Stomach (tissue), 9 donors: ENCODE data around the gene SNRNP40. TPM values are rescaled to one million over a fixed set of nuclear protein-coding genes. Genes with fewer than 3 reads are reported as not detected.
"Not testable (repeated sequence)": the region's sequence is repeated elsewhere in the genome, so short reads cannot be mapped to it uniquely, and the experiment has no call there.

Source experiments
- DNase-seq, 2 donors: peaks; one replicate each; pipeline versions ENCODE4 v3.0.0 to v3.0.0-alpha.2; 2013 to 2019
- H3K27ac ChIP-seq, 5 donors: fragments of 200-600 bp in 4 of 5; sonication (generic) in 4 of 5; one replicate each; pipeline ENCODE4 v1.5.1; 2013 to 2019; ENCODE audit warnings: mild to moderate bottlenecking in 1 of 5, moderate library complexity in 1 of 5
- H3K27me3 ChIP-seq, 3 donors: fragments of 200-600 bp; sonication (generic); one replicate each; pipeline ENCODE4 v1.5.1; 2017 to 2019; ENCODE audit warnings: mixed run types in 1 of 3
- H3K36me3 ChIP-seq, 4 donors: fragments of 200-600 bp; sonication (generic); 1 replicate in 3 of 4; 2 replicates in 1 of 4; pipeline ENCODE4 v1.5.1; 2016 to 2019
- H3K4me1 ChIP-seq, 4 donors: fragments of 200-600 bp; sonication (generic); one replicate each; pipeline ENCODE4 v1.5.1; 2016 to 2019
- H3K4me3 ChIP-seq, 4 donors: fragments of 200-600 bp; sonication (generic) in 3 of 4; one replicate each; pipeline ENCODE4 v1.5.1; 2016 to 2019; ENCODE audit warnings: mild to moderate bottlenecking in 1 of 4
- H3K9me3 ChIP-seq, 4 donors: fragments of 200-600 bp; sonication (generic); one replicate each; pipeline ENCODE4 v1.5.1; 2016 to 2019
- CTCF ChIP-seq, 7 experiments: fragments of 450-650 bp in 4 of 7; fragments of 200-600 bp in 3 of 7; sonication (generic) in 3 of 7; IDR thresholded peaks; one replicate each; pipeline ENCODE4 v1.5.1; 2016 to 2019; ENCODE audit warnings: antibody characterized with exemption in 7 of 7, control low read depth in 2 of 7, mild to moderate bottlenecking in 1 of 7
- EP300 ChIP-seq: sonication (generic); formaldehyde crosslinking; IDR thresholded peaks from one replicate; pipeline ENCODE4 v1.6.1; 2017; ENCODE audit warnings: antibody characterized with exemption
- POLR2A ChIP-seq, 4 donors: fragments of 450-650 bp; IDR thresholded peaks; one replicate each; pipeline ENCODE4 v1.6.1; 2016; ENCODE audit warnings: antibody characterized with exemption in 4 of 4, control low read depth in 2 of 4, mild to moderate bottlenecking in 1 of 4, moderate library complexity in 1 of 4
- POLR2AphosphoS5 ChIP-seq, 3 donors: sonication (generic); formaldehyde crosslinking; IDR thresholded peaks; one replicate each; pipeline ENCODE4 v1.6.1; 2016; ENCODE audit warnings: antibody characterized with exemption in 3 of 3
- WGBS, 5 donors: extraction: QIAGEN DNeasy Blood & Tissue Kit in 3 of 5; methylation state at CpG; one replicate each; pipeline versions ENCODE4 v1.1.5 to v1.1.7; 2013 to 2018; 5-methylcytosine and 5-hydroxymethylcytosine counted together
- intact Hi-C: fragments of 100-400 bp; cut with DNase I; formaldehyde crosslinking; loops from one replicate; pipeline ENCODE4 v1.15.1; 2023; ENCODE audit warnings: low total_unique reads
- polyA plus RNA-seq, 3 donors: library from polyadenylated mRNA; stranded (reverse); fragments of 200-250 nt; gene quantifications; one replicate each; pipeline ENCODE4 v1.2.3, GENCODE V29; 2013
- total RNA-seq, 5 donors: library from RNA; depleted of rRNA; stranded (reverse); fragments of >200 nt; gene quantifications; one replicate each; pipeline versions ENCODE4 v1.1.0 to v1.2.3, GENCODE V29; 2014 to 2016
- donor health status: healthy with polysubstance abuse.
- donor health status: Bipolar disorder and iron deficiency.
- donor health status: healthy.

The SNRNP40 gene
- total and polyA plus RNA-seq, 8 donors = 1.8 to 100 (median 19.5) TPM

GRCh38 chr1:31266547-31266946, 30.0 kb downstream of the SNRNP40 start:
- peaks cover 0 to 5% (median 0%) of the 10 kb centered on the region in 4 donors for H3K4me1 ChIP-seq
- intact Hi-C loops = no loop called here
- H3K9me3 ChIP-seq = no peaks in the 10 kb centered on the region
- no peaks in the 10 kb centered on the region for H3K27me3 ChIP-seq
- DNase-seq = no peak
- H3K27ac ChIP-seq = no peak overlapping the region
- TF ChIP-seq POLR2AphosphoS5 (IDR thresholded peaks at IDR 0.05) (no peak), EP300 (no peak), POLR2A (IDR thresholded peaks at IDR 0.05) (no peak)
- H3K36me3 ChIP-seq = peaks cover 51 to 99% (median 97%) of the 10 kb centered on the region in 4 donors
- WGBS, 5 donors = 92 to 100% (median 98%) methylated on average over 2 of the region's 2 CpGs
- no peak overlapping the region for H3K4me3 ChIP-seq

GRCh38 chr1:31264790-31265386, 31.7 kb downstream of the SNRNP40 start:
- WGBS, 5 donors = 65 to 90% (median 76%) methylated on average over 1 of the region's 1 CpG
- TF ChIP-seq EP300 = no peak
- no peak for TF ChIP-seq CTCF (IDR thresholded peaks at IDR 0.05)
- no peak for TF ChIP-seq POLR2AphosphoS5 (IDR thresholded peaks at IDR 0.05)
- TF ChIP-seq POLR2A (IDR thresholded peaks at IDR 0.05) = no peak
- intact Hi-C loops = no loop called here
- DNase-seq = peak in 1 of 2 donors; percentile 32
- Histone ChIP-seq H3K9me3 (no peaks in the 10 kb centered on the region), H3K27ac (no peak overlapping the region), H3K4me1 (peaks cover 0 to 5% (median 0%) of the 10 kb centered on the region in 4 donors), H3K4me3 (no peak overlapping the region), H3K27me3 (no peaks in the 10 kb centered on the region), H3K36me3 (peaks cover 59 to 99% (median 97%) of the 10 kb centered on the region in 4 donors)

GRCh38 chr1:31263408-31263807, 33.2 kb downstream of the SNRNP40 start:
- 93 to 100% (median 98%) methylated on average over 3 of the region's 3 CpGs for WGBS, 5 donors
- H3K4me1 ChIP-seq = peaks cover 0 to 5% (median 0%) of the 10 kb centered on the region in 4 donors
- TF ChIP-seq CTCF (IDR thresholded peaks at IDR 0.05) = no peak
- TF ChIP-seq POLR2AphosphoS5 (IDR thresholded peaks at IDR 0.05) = no peak
- no peak for TF ChIP-seq EP300
- no peak for TF ChIP-seq POLR2A (IDR thresholded peaks at IDR 0.05)
- peaks cover 57 to 99% (median 97%) of the 10 kb centered on the region in 4 donors for H3K36me3 ChIP-seq
- no peaks in the 10 kb centered on the region for H3K27me3 ChIP-seq
- no peaks in the 10 kb centered on the region for H3K9me3 ChIP-seq
- H3K4me3 ChIP-seq = no peak overlapping the region
- intact Hi-C loops = no loop called here
- H3K27ac ChIP-seq = no peak overlapping the region
- DNase-seq = no peak

GRCh38 chr1:31262393-31262792, 34.2 kb downstream of the SNRNP40 start:
- 94 to 96% (median 96%) methylated on average over 5 of the region's 5 CpGs for WGBS, 5 donors
- intact Hi-C loops, H3K4me3 ChIP-seq, H3K27ac ChIP-seq, H3K9me3 ChIP-seq, DNase-seq, H3K4me1 ChIP-seq, H3K27me3 ChIP-seq: not testable (repeated sequence)
- peaks cover 56 to 99% (median 97%) of the 10 kb centered on the region in 4 donors for H3K36me3 ChIP-seq

GRCh38 chr1:31261916-31262315, 34.7 kb downstream of the SNRNP40 start:
- DNase-seq = no peak
- Histone ChIP-seq H3K27ac (no peak overlapping the region), H3K4me1 (peaks cover 0 to 5% (median 0%) of the 10 kb centered on the region in 4 donors), H3K27me3 (no peaks in the 10 kb centered on the region), H3K36me3 (peaks cover 58 to 99% (median 97%) of the 10 kb centered on the region in 4 donors), H3K4me3 (no peak overlapping the region), H3K9me3 (no peaks in the 10 kb centered on the region)
- no peak for TF ChIP-seq CTCF (IDR thresholded peaks at IDR 0.05)
- no peak for TF ChIP-seq POLR2AphosphoS5 (IDR thresholded peaks at IDR 0.05)
- TF ChIP-seq EP300 = no peak
- no peak for TF ChIP-seq POLR2A (IDR thresholded peaks at IDR 0.05)
- 95 to 100% (median 100%) methylated on average over 3 of the region's 3 CpGs for WGBS, 5 donors
- intact Hi-C loops = no loop called here
